ENCODE data around the gene PGBD1. TPM values are rescaled to one million over a fixed set of nuclear protein-coding genes. Genes with fewer than 3 reads are reported as not detected.
A peak's percentile ranks its signal among the peaks of the same experiment; 100 is the strongest.

PGBD1 gene
- total and polyA plus RNA-seq, 7 experiments from 2014 or later = 0.60 to 1.7 (median 1.1) TPM

DNA sequence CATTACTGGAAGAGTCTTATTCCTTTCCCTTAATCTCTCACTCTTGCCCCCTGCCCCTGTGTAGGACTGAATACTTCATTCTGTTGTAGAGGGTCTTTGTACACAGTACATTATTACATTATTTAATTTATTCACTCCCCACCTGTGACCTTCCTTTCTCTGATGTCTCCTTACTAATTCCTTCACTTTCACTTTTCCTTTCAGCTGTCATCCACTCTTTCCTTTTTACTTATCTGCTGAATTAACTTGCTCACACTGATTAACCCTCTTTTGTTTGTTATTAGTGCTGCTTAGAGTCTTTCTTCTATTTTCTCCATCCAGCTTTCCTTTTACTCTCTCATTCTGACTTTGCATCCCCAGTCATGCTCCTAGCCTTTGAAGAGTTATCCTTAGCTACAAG is 6.5 kb upstream of the PGBD1 start:
- H3K4me3 ChIP-seq (ENCODE audit: low read length) = no peak overlapping the region
- peaks cover 8 to 62% (median 13%) of the 10 kb centered on the region in 3 experiments for H3K36me3 ChIP-seq (ENCODE audit: control insufficient read depth in 2 of 3, insufficient read depth in 3 of 3, low read length in 3 of 3)
- no peaks in the 10 kb centered on the region for H3K4me1 ChIP-seq (ENCODE audit: control insufficient read depth in 2 of 2, insufficient read depth in 2 of 2, low read length in 2 of 2)
- Mint-ChIP-seq H3K36me3 (peaks cover 29 to 71% (median 66%) of the 10 kb centered on the region in 5 donors), H3K4me3 (peak overlapping the region in 1 of 10 donors; percentile 22), H3K9me3 (peaks cover 0 to 39% (median 0%) of the 10 kb centered on the region in 11 donors), H3K4me1 (peaks cover 4 to 29% (median 16%) of the 10 kb centered on the region in 7 donors), H3K27me3 (peaks cover 0 to under 1% (median 0%) of the 10 kb centered on the region in 5 donors), H3K27ac (peak overlapping the region in 5 of 9 donors; percentile 11 to 58 (median 23))
- CTCF ChIA-PET = no interaction called here
- POLR2A ChIA-PET = interaction anchor here (1.2 to 1.9 kb wide), 3 partner anchors 8 to 171 kb away, joined by 3 to 11 read pairs (median 5); partner anchors contain the start of gene ZSCAN26
- no peak overlapping the region for H3K27ac ChIP-seq (ENCODE audit: low read depth, low read length)
- intact Hi-C loops (cut with micrococcal nuclease) = no loop called here
- no peak for ATAC-seq
- H3K9me3 ChIP-seq (ENCODE audit: control insufficient read depth in 2 of 3, low read length in 3 of 3) = no peaks in the 10 kb centered on the region
- no peaks in the 10 kb centered on the region for H3K27me3 ChIP-seq (ENCODE audit: control insufficient read depth in 2 of 2, insufficient read depth in 2 of 2, low read length in 2 of 2)
- no peak for DNase-seq

DNA sequence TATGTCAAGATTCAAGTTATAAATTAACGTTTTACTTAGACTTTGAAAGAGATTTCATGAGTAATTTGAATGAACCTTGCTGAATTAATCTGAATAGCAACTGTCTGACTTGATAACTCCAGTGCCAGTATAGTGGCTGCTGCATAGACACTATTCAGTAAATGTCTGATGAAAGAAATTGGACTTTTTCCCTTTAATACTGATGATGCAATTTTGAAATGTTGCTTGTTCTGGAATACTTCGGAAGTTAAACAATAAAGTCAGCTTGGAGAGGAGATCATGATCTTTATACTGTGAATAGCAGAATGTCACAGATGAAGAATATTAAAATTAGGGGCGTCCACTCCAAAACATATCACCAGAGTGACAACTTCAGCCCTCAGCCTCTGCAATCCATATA is 3.6 kb upstream of the PGBD1 start:
- Mint-ChIP-seq H3K4me3 (no peak overlapping the region), H3K9me3 (peaks cover 0 to 45% (median 4%) of the 10 kb centered on the region in 11 donors), H3K4me1 (peaks cover 11 to 22% (median 16%) of the 10 kb centered on the region in 7 donors), H3K27ac (no peak overlapping the region), H3K36me3 (peaks cover 29 to 62% (median 49%) of the 10 kb centered on the region in 5 donors), H3K27me3 (peaks cover 7 to 12% (median 11%) of the 10 kb centered on the region in 5 donors)
- no peak overlapping the region for H3K27ac ChIP-seq (ENCODE audit: low read depth, low read length)
- H3K27me3 ChIP-seq (ENCODE audit: control insufficient read depth in 2 of 2, insufficient read depth in 2 of 2, low read length in 2 of 2) = no peaks in the 10 kb centered on the region
- H3K4me1 ChIP-seq (ENCODE audit: control insufficient read depth in 2 of 2, insufficient read depth in 2 of 2, low read length in 2 of 2) = peaks cover 0 to 6% of the 10 kb centered on the region in 2 donors
- no peak overlapping the region for H3K4me3 ChIP-seq (ENCODE audit: low read length)
- ChIA-PET POLR2A (no interaction called here), CTCF (no interaction called here)
- intact Hi-C loops (cut with micrococcal nuclease) = no loop called here
- DNase-seq (no peak), ATAC-seq (no peak)
- H3K36me3 ChIP-seq (ENCODE audit: control insufficient read depth in 2 of 3, insufficient read depth in 3 of 3, low read length in 3 of 3) = peaks cover 8 to 50% (median 12%) of the 10 kb centered on the region in 3 experiments
- H3K9me3 ChIP-seq (ENCODE audit: control insufficient read depth in 2 of 3, low read length in 3 of 3) = no peaks in the 10 kb centered on the region

DNA sequence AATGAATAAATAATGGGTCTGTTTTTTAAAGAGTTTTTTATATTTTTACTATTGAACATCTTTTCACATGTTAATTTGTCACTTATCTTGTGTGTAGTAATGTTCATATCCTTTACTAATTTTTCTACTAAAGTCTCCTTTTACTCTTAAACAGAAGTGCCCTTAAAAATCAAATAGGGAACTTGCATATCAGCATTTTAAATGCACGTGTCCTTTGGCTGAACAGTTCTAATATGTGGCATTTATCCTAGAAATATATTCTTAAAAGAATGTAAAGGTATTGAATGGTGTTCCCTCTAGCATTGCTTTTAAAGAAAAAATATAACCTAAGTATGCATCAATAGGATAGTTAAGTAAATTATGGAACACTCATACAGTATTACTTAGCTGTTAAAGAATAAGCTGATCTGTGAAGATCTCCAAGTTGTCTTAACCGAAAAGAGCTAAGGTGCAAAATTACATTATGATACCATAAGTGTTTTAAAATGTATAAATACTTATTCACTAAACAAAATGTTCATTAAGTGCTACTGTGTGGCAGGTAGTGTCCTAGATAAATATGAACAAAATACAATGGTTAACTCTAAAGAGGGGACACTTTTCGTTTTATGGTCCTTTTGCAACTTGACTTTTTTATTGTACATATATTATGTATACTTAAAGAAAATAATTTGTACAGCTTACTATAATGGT is 631 bp upstream of the PGBD1 start:
- Histone ChIP-seq H3K4me1 (ENCODE audit: control insufficient read depth in 2 of 2, insufficient read depth in 2 of 2, low read length in 2 of 2) (peaks cover 0 to 6% of the 10 kb centered on the region in 2 donors), H3K4me3 (ENCODE audit: low read length) (no peak overlapping the region), H3K27ac (ENCODE audit: low read depth, low read length) (no peak overlapping the region), H3K27me3 (ENCODE audit: control insufficient read depth in 2 of 2, insufficient read depth in 2 of 2, low read length in 2 of 2) (peaks cover 0 to 5% of the 10 kb centered on the region in 2 donors), H3K9me3 (ENCODE audit: control insufficient read depth in 2 of 3, low read length in 3 of 3) (no peaks in the 10 kb centered on the region), H3K36me3 (ENCODE audit: control insufficient read depth in 2 of 3, insufficient read depth in 3 of 3, low read length in 3 of 3) (peaks cover 0 to 20% (median 3%) of the 10 kb centered on the region in 3 experiments)
- H3K9me3 Mint-ChIP-seq = peaks cover 0 to 45% (median 5%) of the 10 kb centered on the region in 11 donors
- peaks cover 10 to 41% (median 27%) of the 10 kb centered on the region in 5 donors for H3K36me3 Mint-ChIP-seq
- intact Hi-C loops (cut with micrococcal nuclease) = loop anchor here in 1 of 2 donors (1.0 kb wide), 2 partner anchors 13 to 28 kb away; partner anchors contain the start of genes ZKSCAN4 and ZSCAN26
- peak overlapping the region in 9 of 10 donors; percentile 70 to 89 (median 77) for H3K4me3 Mint-ChIP-seq
- no peak overlapping the region for H3K27ac Mint-ChIP-seq
- H3K27me3 Mint-ChIP-seq = peaks cover 7 to 39% (median 30%) of the 10 kb centered on the region in 5 donors
- ATAC-seq (no peak), DNase-seq (no peak)
- ChIA-PET CTCF (interaction anchor here (0.7 to 1.5 kb wide), 2 partner anchors 14 to 134 kb away, joined by 3 to 5 read pairs; no protein-coding TSS in a partner anchor), POLR2A (interaction anchor here (0.5 to 0.8 kb wide), 2 partner anchors 27 to 557 kb away, joined by 3 read pairs; no protein-coding TSS in a partner anchor)
- H3K4me1 Mint-ChIP-seq = peaks cover 7 to 17% (median 10%) of the 10 kb centered on the region in 7 donors

DNA sequence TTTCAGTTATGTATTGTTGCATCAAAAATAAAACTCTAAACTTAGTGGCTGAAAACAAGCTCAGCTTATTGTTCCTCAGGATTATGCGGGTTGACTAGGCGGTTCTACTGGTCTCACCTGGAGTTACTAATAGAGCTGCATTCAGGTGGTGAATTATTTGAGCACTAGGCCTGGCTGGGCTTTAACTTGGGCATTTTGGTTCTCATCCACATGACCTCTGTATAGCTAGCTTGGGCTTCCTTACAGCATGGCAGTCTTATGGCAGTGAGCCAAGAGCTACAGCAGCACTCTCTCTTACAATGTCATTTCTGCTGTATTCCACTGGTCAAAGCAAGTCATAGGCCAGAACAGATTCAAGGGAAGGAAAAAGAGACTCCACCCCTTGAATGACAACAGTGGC is 1.6 kb downstream of the PGBD1 start:
- Mint-ChIP-seq H3K4me3 (no peak overlapping the region), H3K9me3 (peaks cover 0 to 23% (median 3%) of the 10 kb centered on the region in 11 donors), H3K27ac (no peak overlapping the region), H3K36me3 (peaks cover 0 to 25% (median 18%) of the 10 kb centered on the region in 5 donors), H3K27me3 (peaks cover 7 to 56% (median 38%) of the 10 kb centered on the region in 5 donors), H3K4me1 (peaks cover 7 to 17% (median 10%) of the 10 kb centered on the region in 7 donors)
- POLR2A ChIA-PET = no interaction called here
- peaks cover 0 to 5% of the 10 kb centered on the region in 2 donors for H3K27me3 ChIP-seq (ENCODE audit: control insufficient read depth in 2 of 2, insufficient read depth in 2 of 2, low read length in 2 of 2)
- CTCF ChIA-PET = no interaction called here
- no peak overlapping the region for H3K4me3 ChIP-seq (ENCODE audit: low read length)
- no peaks in the 10 kb centered on the region for H3K36me3 ChIP-seq (ENCODE audit: control insufficient read depth in 2 of 3, insufficient read depth in 3 of 3, low read length in 3 of 3)
- H3K27ac ChIP-seq (ENCODE audit: low read depth, low read length) = no peak overlapping the region
- H3K4me1 ChIP-seq (ENCODE audit: control insufficient read depth in 2 of 2, insufficient read depth in 2 of 2, low read length in 2 of 2) = peaks cover 0 to 6% of the 10 kb centered on the region in 2 donors
- no peaks in the 10 kb centered on the region for H3K9me3 ChIP-seq (ENCODE audit: control insufficient read depth in 2 of 3, low read length in 3 of 3)
- intact Hi-C loops (cut with micrococcal nuclease) = no loop called here
- DNase-seq = no peak
- no peak for ATAC-seq

DNA sequence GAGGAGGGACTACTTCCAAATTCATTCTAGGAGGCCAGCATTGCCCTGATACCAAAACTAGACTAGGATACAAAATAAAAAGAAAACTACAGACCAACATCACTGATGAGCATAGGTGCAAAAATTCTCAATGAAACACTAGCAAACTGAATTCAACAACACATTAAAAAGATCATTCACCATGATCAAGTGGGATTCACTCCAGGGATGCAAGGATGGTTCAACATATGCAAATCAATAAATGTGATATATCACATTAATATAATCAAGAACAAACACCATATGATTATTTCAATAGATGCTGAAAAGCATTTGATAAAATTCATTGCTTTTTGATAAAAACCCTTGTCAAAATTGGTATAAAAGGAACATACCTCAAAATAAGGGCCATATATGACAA is 10.2 kb downstream of the PGBD1 start:
- Mint-ChIP-seq H3K4me3 (no peak overlapping the region), H3K27me3 (peaks cover 0 to 12% (median 4%) of the 10 kb centered on the region in 5 donors), H3K36me3 (peaks cover 0 to 21% (median 9%) of the 10 kb centered on the region in 5 donors), H3K27ac (no peak overlapping the region), H3K4me1 (no peaks in the 10 kb centered on the region), H3K9me3 (no peaks in the 10 kb centered on the region)
- no peaks in the 10 kb centered on the region for H3K9me3 ChIP-seq (ENCODE audit: control insufficient read depth in 2 of 3, low read length in 3 of 3)
- H3K4me1 ChIP-seq (ENCODE audit: control insufficient read depth in 2 of 2, insufficient read depth in 2 of 2, low read length in 2 of 2) = no peaks in the 10 kb centered on the region
- no peaks in the 10 kb centered on the region for H3K36me3 ChIP-seq (ENCODE audit: control insufficient read depth in 2 of 3, insufficient read depth in 3 of 3, low read length in 3 of 3)
- POLR2A ChIA-PET = no interaction called here
- ATAC-seq (no peak), DNase-seq (no peak)
- CTCF ChIA-PET = no interaction called here
- H3K4me3 ChIP-seq (ENCODE audit: low read length) = no peak overlapping the region
- no peak overlapping the region for H3K27ac ChIP-seq (ENCODE audit: low read depth, low read length)
- no peaks in the 10 kb centered on the region for H3K27me3 ChIP-seq (ENCODE audit: control insufficient read depth in 2 of 2, insufficient read depth in 2 of 2, low read length in 2 of 2)
- intact Hi-C loops (cut with micrococcal nuclease) = no loop called here

DNA sequence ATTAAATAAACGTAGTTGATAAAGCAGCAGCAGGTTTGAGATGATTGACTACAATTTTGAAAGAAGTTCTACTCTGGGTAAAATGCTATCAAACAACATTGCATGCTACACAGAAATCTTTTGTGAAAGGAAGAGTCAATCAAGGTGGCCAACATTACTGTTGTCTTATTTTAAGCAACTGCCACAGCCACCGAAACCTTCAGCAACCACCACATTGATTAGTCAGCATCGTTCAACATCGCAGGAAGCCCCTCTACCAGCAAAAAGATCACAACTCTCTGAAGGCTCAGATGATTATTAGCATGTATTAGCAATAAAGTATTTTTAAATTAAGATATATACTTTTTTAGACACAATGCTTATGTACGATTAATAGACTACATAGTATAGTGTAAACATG is 14.0 kb downstream of the PGBD1 start:
- Histone ChIP-seq H3K36me3 (ENCODE audit: control insufficient read depth in 2 of 3, insufficient read depth in 3 of 3, low read length in 3 of 3) (no peaks in the 10 kb centered on the region), H3K27ac (ENCODE audit: low read depth, low read length) (no peak overlapping the region), H3K9me3 (ENCODE audit: control insufficient read depth in 2 of 3, low read length in 3 of 3) (no peaks in the 10 kb centered on the region), H3K4me3 (ENCODE audit: low read length) (no peak overlapping the region), H3K27me3 (ENCODE audit: control insufficient read depth in 2 of 2, insufficient read depth in 2 of 2, low read length in 2 of 2) (no peaks in the 10 kb centered on the region), H3K4me1 (ENCODE audit: control insufficient read depth in 2 of 2, insufficient read depth in 2 of 2, low read length in 2 of 2) (no peaks in the 10 kb centered on the region)
- Mint-ChIP-seq H3K9me3 (no peaks in the 10 kb centered on the region), H3K4me3 (no peak overlapping the region), H3K36me3 (peaks cover 0 to 5% (median 4%) of the 10 kb centered on the region in 5 donors), H3K27me3 (peaks cover 0 to 6% (median 0%) of the 10 kb centered on the region in 5 donors), H3K4me1 (no peaks in the 10 kb centered on the region), H3K27ac (no peak overlapping the region)
- ATAC-seq = no peak
- CTCF ChIA-PET = no interaction called here
- DNase-seq = no peak
- intact Hi-C loops (cut with micrococcal nuclease) = no loop called here
- POLR2A ChIA-PET = no interaction called here
